ENCODE data around the gene TSEN34. TPM values are rescaled to one million over a fixed set of nuclear protein-coding genes. Genes with fewer than 3 reads are reported as not detected.

TSEN34 gene
- total RNA-seq, 2 donors from 2014 or later, result 8.1 to 8.9 TPM

- H3K36me3 Mint-ChIP-seq (ENCODE audit: low read depth), result peaks cover 14% of the 10 kb centered on the region
- H3K4me1 Mint-ChIP-seq, result peaks cover 37% of the 10 kb centered on the region
- ATAC-seq, result peak; percentile 3
- H3K9me3 ChIP-seq (ENCODE audit: control insufficient read depth, low read length, poor library complexity, severe bottlenecking), result no peaks in the 10 kb centered on the region
- H3K27ac Mint-ChIP-seq, result peak overlapping the region; percentile 81
- H3K4me3 Mint-ChIP-seq, result peak overlapping the region; percentile 25
- H3K27me3 Mint-ChIP-seq, result no peaks in the 10 kb centered on the region
- no peak for DNase-seq
These were observed 36.3 kb upstream of the TSEN34 start for GRCh38 chr19:54154603-54155345.

- Mint-ChIP-seq H3K4me3 (no peak overlapping the region), H3K36me3 (ENCODE audit: low read depth) (peaks cover 12% of the 10 kb centered on the region), H3K27me3 (no peaks in the 10 kb centered on the region), H3K27ac (peak overlapping the region; percentile 41), H3K4me1 (peaks cover 42% of the 10 kb centered on the region)
- H3K9me3 ChIP-seq (ENCODE audit: control insufficient read depth, low read length, poor library complexity, severe bottlenecking), result no peaks in the 10 kb centered on the region
- no peak for DNase-seq
- no peak for ATAC-seq
These were observed 35.4 kb upstream of the TSEN34 start for GRCh38 chr19:54155694-54156093.

- DNase-seq (no peak), ATAC-seq (no peak)
- Mint-ChIP-seq H3K36me3 (ENCODE audit: low read depth) (peaks cover 12% of the 10 kb centered on the region), H3K4me3 (no peak overlapping the region), H3K27ac (peak overlapping the region; percentile 41), H3K4me1 (peaks cover 43% of the 10 kb centered on the region), H3K27me3 (no peaks in the 10 kb centered on the region)
- H3K9me3 ChIP-seq (ENCODE audit: control insufficient read depth, low read length, poor library complexity, severe bottlenecking), result no peaks in the 10 kb centered on the region
These were observed 34.6 kb upstream of the TSEN34 start for GRCh38 chr19:54156490-54156889.

GRCh38 chr19:54156953-54157352 is 34.2 kb upstream of the TSEN34 start:
- Mint-ChIP-seq H3K36me3 (ENCODE audit: low read depth) (peaks cover 12% of the 10 kb centered on the region), H3K27ac (peak overlapping the region; percentile 41), H3K4me3 (no peak overlapping the region), H3K4me1 (peaks cover 43% of the 10 kb centered on the region), H3K27me3 (no peaks in the 10 kb centered on the region)
- H3K9me3 ChIP-seq (ENCODE audit: control insufficient read depth, low read length, poor library complexity, severe bottlenecking), result no peaks in the 10 kb centered on the region
- DNase-seq (no peak), ATAC-seq (no peak)

- peak overlapping the region; percentile 99 for H3K4me3 Mint-ChIP-seq
- ATAC-seq, result no peak
These were observed 32.2 kb upstream of the TSEN34 start for GRCh38 chr19:54158812-54159351.

GRCh38 chr19:54159352-54160181 is 31.5 kb upstream of the TSEN34 start, which contains the start of gene LENG1:
Gene LENG1, minus strand, starts transcription at chr19:54159721. Its CDS starts 26 bp downstream, at chr19:54159695.
- peak; percentile 90 for ATAC-seq
- H3K4me3 Mint-ChIP-seq, result peak within 1 kb of the TSS; percentile 99
- no peaks in the 10 kb centered on the region for H3K9me3 ChIP-seq (ENCODE audit: control insufficient read depth, low read length, poor library complexity, severe bottlenecking)
- H3K27ac Mint-ChIP-seq, result peak within 1 kb of the TSS; percentile 98
- DNase-seq, result peak; percentile 90 to 97 (median 93)
- H3K27me3 Mint-ChIP-seq, result no peaks in the 10 kb centered on the region
- peaks cover 46% of the 10 kb centered on the region for H3K4me1 Mint-ChIP-seq
- H3K36me3 Mint-ChIP-seq (ENCODE audit: low read depth), result peaks cover 7% of the 10 kb centered on the region

More at GRCh38 chr19:54158812-54159351, 32.2 kb upstream of the TSEN34 start:
- peak overlapping the region; percentile 98 for H3K27ac Mint-ChIP-seq
- H3K27me3 Mint-ChIP-seq, result no peaks in the 10 kb centered on the region
- peaks cover 8% of the 10 kb centered on the region for H3K36me3 Mint-ChIP-seq (ENCODE audit: low read depth)
- H3K4me1 Mint-ChIP-seq, result peaks cover 44% of the 10 kb centered on the region
- H3K9me3 ChIP-seq (ENCODE audit: control insufficient read depth, low read length, poor library complexity, severe bottlenecking), result no peaks in the 10 kb centered on the region
- DNase-seq, result no peak

- DNase-seq (no peak), ATAC-seq (no peak)
- Mint-ChIP-seq H3K36me3 (ENCODE audit: low read depth) (peaks cover 7% of the 10 kb centered on the region), H3K4me1 (peaks cover 42% of the 10 kb centered on the region), H3K4me3 (peak overlapping the region; percentile 99), H3K27ac (peak overlapping the region; percentile 98), H3K27me3 (no peaks in the 10 kb centered on the region)
- no peaks in the 10 kb centered on the region for H3K9me3 ChIP-seq (ENCODE audit: control insufficient read depth, low read length, poor library complexity, severe bottlenecking)
These were observed 30.8 kb upstream of the TSEN34 start for GRCh38 chr19:54160182-54160811.

GRCh38 chr19:54160854-54161253 is 30.3 kb upstream of the TSEN34 start:
- DNase-seq, result no peak
- Mint-ChIP-seq H3K4me3 (peak overlapping the region; percentile 99), H3K4me1 (peaks cover 42% of the 10 kb centered on the region), H3K27ac (peak overlapping the region; percentile 98), H3K27me3 (no peaks in the 10 kb centered on the region), H3K36me3 (ENCODE audit: low read depth) (peaks cover 7% of the 10 kb centered on the region)
- no peaks in the 10 kb centered on the region for H3K9me3 ChIP-seq (ENCODE audit: control insufficient read depth, low read length, poor library complexity, severe bottlenecking)
- ATAC-seq, result no peak

GRCh38 chr19:54162241-54162805 is 28.8 kb upstream of the TSEN34 start:
- H3K4me1 Mint-ChIP-seq, result peaks cover 35% of the 10 kb centered on the region
- no peaks in the 10 kb centered on the region for H3K27me3 Mint-ChIP-seq
- ATAC-seq (peak; percentile 11), DNase-seq (peak; percentile 59 to 75 (median 71))
- H3K9me3 ChIP-seq (ENCODE audit: control insufficient read depth, low read length, poor library complexity, severe bottlenecking), result no peaks in the 10 kb centered on the region
- peaks cover 2% of the 10 kb centered on the region for H3K36me3 Mint-ChIP-seq (ENCODE audit: low read depth)
- peak overlapping the region; percentile 30 for H3K27ac Mint-ChIP-seq
- peak overlapping the region; percentile 87 for H3K4me3 Mint-ChIP-seq

- Mint-ChIP-seq H3K36me3 (ENCODE audit: low read depth) (peaks cover 2% of the 10 kb centered on the region), H3K27me3 (no peaks in the 10 kb centered on the region), H3K27ac (peak overlapping the region; percentile 30), H3K4me3 (peak overlapping the region; percentile 87), H3K4me1 (peaks cover 35% of the 10 kb centered on the region)
- ATAC-seq, result no peak
- no peak for DNase-seq
- H3K9me3 ChIP-seq (ENCODE audit: control insufficient read depth, low read length, poor library complexity, severe bottlenecking), result no peaks in the 10 kb centered on the region
These were observed 28.2 kb upstream of the TSEN34 start for GRCh38 chr19:54162884-54163283.

GRCh38 chr19:54164369-54165068 is 26.6 kb upstream of the TSEN34 start:
- Mint-ChIP-seq H3K27ac (peak overlapping the region; percentile 27), H3K36me3 (ENCODE audit: low read depth) (peaks cover under 1% of the 10 kb centered on the region), H3K4me3 (peak overlapping the region; percentile 80), H3K27me3 (no peaks in the 10 kb centered on the region), H3K4me1 (peaks cover 32% of the 10 kb centered on the region)
- H3K9me3 ChIP-seq (ENCODE audit: control insufficient read depth, low read length, poor library complexity, severe bottlenecking), result no peaks in the 10 kb centered on the region
- DNase-seq, result peak; percentile 34 to 62 (median 46)
- ATAC-seq, result peak; percentile 3

- Mint-ChIP-seq H3K4me1 (peaks cover 26% of the 10 kb centered on the region), H3K4me3 (peak overlapping the region; percentile 80), H3K27me3 (no peaks in the 10 kb centered on the region), H3K27ac (peak overlapping the region; percentile 27), H3K36me3 (ENCODE audit: low read depth) (no peaks in the 10 kb centered on the region)
- ATAC-seq (no peak), DNase-seq (no peak)
- no peaks in the 10 kb centered on the region for H3K9me3 ChIP-seq (ENCODE audit: control insufficient read depth, low read length, poor library complexity, severe bottlenecking)
These were observed 25.9 kb upstream of the TSEN34 start for GRCh38 chr19:54165222-54165621.

Data from T-helper 17 cell (primary cell).